GM12875 (cell line): ENCODE measurements around the gene MOB1A.

Experiments used
- H3K4me3 ChIP-seq: one replicate; pipeline ENCODE4 v1.5.1; 2011; ENCODE audit warnings: low read depth, low read length, control low read depth
- TF ChIP-seq, protein P1 (sequence below): IDR thresholded peaks from 2 replicates; pipeline ENCODE4 v1.5.1; 2011; ENCODE audit warnings: low read depth, mild to moderate bottlenecking, control low read depth, inconsistent platforms, low read length, moderate library complexity, borderline replicate concordance; ENCODE audit not compliant: insufficient read depth

The MOB1A gene

DNA sequence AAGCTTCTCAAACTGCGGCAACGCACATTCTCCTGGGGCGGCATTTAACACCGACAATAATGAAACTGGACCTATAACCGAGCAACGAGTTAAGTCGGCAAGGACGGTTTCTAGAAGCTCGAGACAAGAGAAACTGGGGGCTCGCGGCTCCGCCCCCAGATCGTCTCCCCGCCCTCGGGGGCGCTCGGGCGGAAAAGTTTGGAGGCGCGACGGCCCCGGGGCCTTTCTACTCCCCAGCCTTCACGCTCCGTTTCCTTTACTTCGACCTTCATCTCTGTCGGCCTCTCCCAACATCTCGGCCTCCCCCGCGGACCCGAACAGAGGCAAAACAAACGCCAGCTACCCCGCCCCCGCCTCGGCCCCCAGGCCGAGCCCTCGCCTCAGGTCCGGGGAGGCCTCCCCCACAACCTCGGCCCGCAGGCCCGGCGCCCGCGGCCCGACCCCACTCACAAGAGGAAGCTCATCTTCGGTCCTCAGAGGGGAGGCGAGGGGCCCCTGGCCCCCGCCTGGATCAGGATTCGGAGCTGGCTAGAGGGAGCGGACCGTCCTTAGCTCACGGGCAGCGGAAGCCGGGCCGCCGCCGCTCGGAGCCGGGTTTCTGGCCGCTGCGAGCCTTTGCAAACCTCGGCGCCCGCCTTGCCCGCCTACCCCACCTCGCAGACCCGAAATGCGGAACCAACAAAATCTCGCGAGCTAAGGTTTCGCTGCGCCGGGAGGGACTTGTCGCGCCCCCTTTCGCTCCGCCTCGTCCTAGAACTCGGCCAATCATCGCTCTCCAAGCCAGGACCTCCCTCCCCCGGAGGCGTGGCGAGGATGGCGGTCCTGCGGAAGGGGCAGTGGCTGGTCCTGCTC is at the start of gene MOB1A:
TSS of gene MOB1A (minus strand) at position 669 of the 852 bp plus-strand sequence. CDS start at position 464, 205 bp downstream.
- TF ChIP-seq, protein P1, sequence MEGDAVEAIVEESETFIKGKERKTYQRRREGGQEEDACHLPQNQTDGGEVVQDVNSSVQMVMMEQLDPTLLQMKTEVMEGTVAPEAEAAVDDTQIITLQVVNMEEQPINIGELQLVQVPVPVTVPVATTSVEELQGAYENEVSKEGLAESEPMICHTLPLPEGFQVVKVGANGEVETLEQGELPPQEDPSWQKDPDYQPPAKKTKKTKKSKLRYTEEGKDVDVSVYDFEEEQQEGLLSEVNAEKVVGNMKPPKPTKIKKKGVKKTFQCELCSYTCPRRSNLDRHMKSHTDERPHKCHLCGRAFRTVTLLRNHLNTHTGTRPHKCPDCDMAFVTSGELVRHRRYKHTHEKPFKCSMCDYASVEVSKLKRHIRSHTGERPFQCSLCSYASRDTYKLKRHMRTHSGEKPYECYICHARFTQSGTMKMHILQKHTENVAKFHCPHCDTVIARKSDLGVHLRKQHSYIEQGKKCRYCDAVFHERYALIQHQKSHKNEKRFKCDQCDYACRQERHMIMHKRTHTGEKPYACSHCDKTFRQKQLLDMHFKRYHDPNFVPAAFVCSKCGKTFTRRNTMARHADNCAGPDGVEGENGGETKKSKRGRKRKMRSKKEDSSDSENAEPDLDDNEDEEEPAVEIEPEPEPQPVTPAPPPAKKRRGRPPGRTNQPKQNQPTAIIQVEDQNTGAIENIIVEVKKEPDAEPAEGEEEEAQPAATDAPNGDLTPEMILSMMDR, result 0 out of 2 replicates have a peak, but pooled peaks have one; percentile 13
- H3K4me3 ChIP-seq, result peak within 1 kb of the TSS; percentile 86

DNA sequence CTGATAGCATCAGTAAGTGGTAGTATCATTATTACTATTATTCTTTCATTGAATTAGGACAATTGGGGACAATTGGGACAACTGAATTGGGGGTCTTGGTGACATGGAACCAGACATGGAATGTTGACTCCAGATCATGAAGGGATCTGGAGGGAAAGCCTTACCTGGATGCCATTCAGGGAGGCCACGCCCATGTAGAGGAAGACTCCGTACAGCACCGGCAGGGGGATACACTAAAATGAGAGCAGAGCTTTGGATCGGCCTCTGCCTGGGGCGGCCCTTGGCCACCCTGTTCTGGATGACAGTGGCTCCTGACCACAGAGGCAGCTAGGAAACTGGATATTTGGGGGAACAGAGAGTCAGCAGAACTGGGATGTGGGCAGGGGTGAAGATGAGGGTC is 49.0 kb upstream of the MOB1A start:
- TF ChIP-seq, protein P1, result no peak
- H3K4me3 ChIP-seq, result no peak overlapping the region

DNA sequence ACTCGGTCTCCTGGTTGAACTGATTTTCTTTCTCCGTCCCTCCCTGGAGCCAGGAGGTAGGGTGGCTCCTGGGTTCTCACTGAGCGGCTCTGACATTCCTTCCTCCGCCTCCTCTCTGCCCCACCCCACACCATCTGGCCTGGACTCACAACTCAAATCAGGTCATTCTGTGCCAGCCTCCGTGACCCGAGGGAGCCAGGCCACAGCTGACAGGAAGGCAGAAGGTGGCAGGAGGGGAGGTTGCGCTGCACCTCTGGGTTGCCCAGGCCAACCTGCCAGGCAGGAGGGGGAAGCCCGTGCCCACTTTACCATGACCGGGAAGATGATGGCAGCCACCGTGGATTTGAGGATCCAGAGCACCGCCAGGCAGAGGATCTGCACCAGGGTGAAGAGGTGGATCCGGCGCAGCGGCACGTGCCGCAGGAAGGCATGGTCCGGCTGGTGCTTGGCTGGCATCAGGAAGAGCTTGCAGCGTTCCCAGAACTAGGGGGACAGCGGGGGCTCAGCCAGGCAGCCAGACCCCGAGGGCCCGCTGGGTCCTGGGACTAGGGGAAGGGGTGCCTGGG is 48.1 kb upstream of the MOB1A start:
- H3K4me3 ChIP-seq, result no peak overlapping the region
- TF ChIP-seq, protein P1, result no peak

DNA sequence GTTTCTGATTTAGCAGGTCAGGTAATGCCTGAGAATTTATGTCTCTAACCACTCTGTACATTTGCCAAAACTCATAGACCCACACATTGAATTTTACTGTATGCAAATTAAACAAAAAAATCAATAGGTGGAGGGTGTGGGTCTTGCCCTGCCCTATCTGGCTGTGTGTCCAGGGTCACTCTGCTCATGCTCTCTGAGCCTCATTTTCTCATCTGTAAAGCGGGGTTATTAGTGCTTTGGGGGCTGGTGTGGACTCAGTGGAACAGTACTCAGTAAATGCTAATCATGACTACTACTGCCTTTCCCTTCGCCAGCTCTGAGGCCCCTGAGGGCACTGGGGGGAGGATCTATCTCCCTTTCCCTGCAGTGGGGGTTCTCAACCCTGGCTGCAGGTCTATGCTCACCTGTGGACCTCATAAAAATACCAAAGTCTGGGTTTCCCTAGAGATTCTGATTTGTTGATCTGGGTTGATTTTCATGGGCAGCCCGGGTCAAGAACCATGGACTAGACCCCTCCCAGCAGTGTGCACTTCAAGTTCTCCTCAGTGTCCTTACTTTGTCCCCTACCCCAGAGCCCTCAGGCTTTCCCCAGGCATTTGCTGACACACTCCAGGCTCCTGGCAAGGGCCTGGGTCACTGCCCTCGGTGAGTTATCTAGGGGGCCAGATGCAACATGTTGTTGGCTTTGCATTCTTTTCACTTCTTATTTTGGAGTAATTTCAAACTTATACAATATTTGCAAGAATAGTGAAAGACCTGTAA is 47.2 kb upstream of the MOB1A start:
- no peak overlapping the region for H3K4me3 ChIP-seq

DNA sequence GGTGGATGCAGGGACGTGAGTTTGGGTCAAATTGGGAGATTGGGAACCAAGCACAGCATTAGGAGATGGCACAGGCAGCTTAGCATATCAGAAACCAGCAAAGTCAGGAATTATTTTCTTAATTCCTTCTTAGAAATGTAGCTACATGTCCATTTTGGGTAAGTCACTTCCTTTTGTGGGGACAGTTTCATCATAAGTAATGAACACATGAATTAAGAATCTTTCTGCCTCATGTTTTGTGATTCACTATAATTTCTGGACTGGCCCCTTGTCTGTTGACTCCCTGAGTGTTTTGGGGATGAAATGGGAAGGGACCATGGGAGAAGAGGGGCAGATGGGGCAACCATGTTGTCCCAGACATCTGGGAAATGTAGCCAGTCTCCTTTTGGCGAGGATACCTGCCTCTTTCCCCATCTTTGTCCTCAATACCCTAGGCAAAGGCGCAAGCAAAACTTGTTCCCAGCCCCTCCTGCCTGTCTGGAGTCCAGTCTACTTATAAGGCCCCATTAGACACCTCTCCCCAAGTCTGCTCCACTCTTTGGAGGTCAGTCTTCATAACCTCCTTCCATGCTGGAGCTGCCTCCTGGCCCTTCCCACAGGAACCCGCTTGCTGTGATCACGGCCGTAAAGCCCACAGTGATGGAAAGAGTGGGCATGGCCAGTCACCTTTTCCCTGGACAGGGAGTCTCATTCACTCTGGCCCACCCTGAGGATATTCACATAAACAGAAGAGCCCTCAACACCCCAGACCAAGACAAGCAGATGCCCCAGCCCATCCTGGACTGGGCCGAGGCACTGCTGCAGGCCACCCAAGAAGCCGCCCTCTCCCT is 45.5 kb upstream of the MOB1A start:
- H3K4me3 ChIP-seq, result no peak overlapping the region
- TF ChIP-seq, protein P1, result no peak

More for the DNA sequence above, 47.2 kb upstream of the MOB1A start:
- TF ChIP-seq, protein P1, result no peak

DNA sequence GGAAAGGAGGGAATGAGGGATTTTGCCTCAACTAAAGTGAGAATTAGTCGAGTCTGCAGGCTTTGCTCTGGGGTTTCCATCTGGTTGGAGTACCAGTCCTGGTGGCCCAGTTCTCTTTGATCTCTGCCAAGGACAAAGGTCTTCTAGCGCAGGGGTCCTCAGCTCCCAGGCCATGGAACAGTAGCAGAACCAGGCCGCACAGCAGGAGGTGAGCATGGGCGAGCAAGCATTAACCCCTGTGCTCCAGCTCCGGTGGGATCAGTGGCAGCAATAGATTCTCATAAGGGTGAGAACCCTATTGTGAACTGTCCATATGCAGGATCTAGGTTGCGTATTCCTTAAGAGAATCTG is 43.6 kb upstream of the MOB1A start:
- TF ChIP-seq, protein P1, result no peak
- H3K4me3 ChIP-seq, result no peak overlapping the region
